Muscle layer of duodenum (tissue), 2 donors: Measurements from ENCODE around the gene GRK3.
"Not testable (repeated sequence)": the region's sequence is repeated elsewhere in the genome, so short reads cannot be mapped to it uniquely, and the experiment has no call there.

ENCODE experiments used
- H3K27ac ChIP-seq: one replicate; pipeline ENCODE4 v1.7.0; 2013; ENCODE audit warnings: mild to moderate bottlenecking, low read length
- H3K27me3 ChIP-seq: one replicate; pipeline ENCODE4 v1.7.0; 2013; ENCODE audit warnings: low read depth, mild to moderate bottlenecking, control low read depth, low read length
- H3K36me3 ChIP-seq, 2 donors: one replicate each; pipeline ENCODE4 v1.7.0; 2013; ENCODE audit warnings: low read length in 2 of 2, control low read depth in 1 of 2, mild to moderate bottlenecking in 1 of 2; ENCODE audit not compliant: insufficient read depth in 2 of 2, control insufficient read depth in 1 of 2
- H3K4me1 ChIP-seq, 2 donors: one replicate each; pipeline ENCODE4 v1.7.0; 2013; ENCODE audit warnings: low read length in 2 of 2, mild to moderate bottlenecking in 2 of 2, control low read depth in 1 of 2, moderate library complexity in 1 of 2; ENCODE audit not compliant: insufficient read depth in 2 of 2, control insufficient read depth in 1 of 2
- H3K4me3 ChIP-seq, 2 donors: one replicate each; pipeline ENCODE4 v1.7.0; 2013; ENCODE audit warnings: low read length in 2 of 2, low read depth in 1 of 2, mild to moderate bottlenecking in 1 of 2
- H3K9me3 ChIP-seq, 2 donors: one replicate each; pipeline ENCODE4 v1.7.0; 2013; ENCODE audit warnings: low read length in 2 of 2, control low read depth in 1 of 2, mild to moderate bottlenecking in 1 of 2; ENCODE audit not compliant: control insufficient read depth in 1 of 2
- donor health status: healthy.

Gene GRK3

GRCh38 chr22:25540166-25540907 lies 24.1 kb upstream of the GRK3 start:
- Histone ChIP-seq H3K27me3 (no peaks in the 10 kb centered on the region), H3K4me1 (peaks cover 0 to 9% of the 10 kb centered on the region in 2 donors), H3K36me3 (no peaks in the 10 kb centered on the region), H3K27ac (no peak overlapping the region), H3K9me3 (no peaks in the 10 kb centered on the region), H3K4me3 (no peak overlapping the region)

- Histone ChIP-seq H3K27me3 (no peaks in the 10 kb centered on the region), H3K27ac (no peak overlapping the region), H3K4me1 (peaks cover 0 to 9% of the 10 kb centered on the region in 2 donors), H3K9me3 (no peaks in the 10 kb centered on the region), H3K36me3 (no peaks in the 10 kb centered on the region), H3K4me3 (no peak overlapping the region)
These were observed 23.4 kb upstream of the GRK3 start for GRCh38 chr22:25540908-25541660.

GRCh38 chr22:25542191-25542590 lies 22.3 kb upstream of the GRK3 start:
- no peaks in the 10 kb centered on the region for H3K9me3 ChIP-seq
- H3K4me3 ChIP-seq = no peak overlapping the region
- H3K27me3 ChIP-seq = no peaks in the 10 kb centered on the region
- H3K4me1 ChIP-seq = peaks cover 0 to 3% of the 10 kb centered on the region in 2 donors
- H3K36me3 ChIP-seq = no peaks in the 10 kb centered on the region
- H3K27ac ChIP-seq = no peak overlapping the region

- Histone ChIP-seq H3K9me3 (no peaks in the 10 kb centered on the region), H3K27me3 (no peaks in the 10 kb centered on the region), H3K4me1 (peaks cover 0 to 3% of the 10 kb centered on the region in 2 donors), H3K36me3 (no peaks in the 10 kb centered on the region), H3K4me3 (no peak overlapping the region), H3K27ac (no peak overlapping the region)
These were observed 21.6 kb upstream of the GRK3 start for GRCh38 chr22:25542720-25543402.

GRCh38 chr22:25545146-25545545 lies 19.3 kb upstream of the GRK3 start:
- Histone ChIP-seq H3K4me1 (peaks cover 0 to 2% of the 10 kb centered on the region in 2 donors), H3K4me3 (no peak overlapping the region), H3K9me3 (no peaks in the 10 kb centered on the region), H3K36me3 (no peaks in the 10 kb centered on the region), H3K27me3 (no peaks in the 10 kb centered on the region), H3K27ac (no peak overlapping the region)

GRCh38 chr22:25545672-25546071 lies 18.8 kb upstream of the GRK3 start:
- Histone ChIP-seq H3K36me3 (no peaks in the 10 kb centered on the region), H3K4me3 (no peak overlapping the region), H3K27me3 (no peaks in the 10 kb centered on the region), H3K27ac (no peak overlapping the region), H3K9me3 (no peaks in the 10 kb centered on the region), H3K4me1 (no peaks in the 10 kb centered on the region)

GRCh38 chr22:25546242-25546641 lies 18.2 kb upstream of the GRK3 start:
- Histone ChIP-seq H3K27ac (no peak overlapping the region), H3K4me3 (no peak overlapping the region), H3K9me3 (no peaks in the 10 kb centered on the region), H3K27me3 (no peaks in the 10 kb centered on the region), H3K36me3 (no peaks in the 10 kb centered on the region), H3K4me1 (no peaks in the 10 kb centered on the region)

GRCh38 chr22:25546751-25547150 lies 17.7 kb upstream of the GRK3 start:
- no peaks in the 10 kb centered on the region for H3K4me1 ChIP-seq
- H3K9me3 ChIP-seq = no peaks in the 10 kb centered on the region
- H3K4me3 ChIP-seq = no peak overlapping the region
- H3K36me3 ChIP-seq = no peaks in the 10 kb centered on the region
- H3K27ac ChIP-seq = no peak overlapping the region
- H3K27me3 ChIP-seq = no peaks in the 10 kb centered on the region

GRCh38 chr22:25548866-25549464 lies 15.5 kb upstream of the GRK3 start:
- Histone ChIP-seq H3K27ac (no peak overlapping the region), H3K9me3 (no peaks in the 10 kb centered on the region), H3K36me3 (no peaks in the 10 kb centered on the region), H3K4me3 (no peak overlapping the region), H3K27me3 (no peaks in the 10 kb centered on the region), H3K4me1 (no peaks in the 10 kb centered on the region)

- Histone ChIP-seq H3K27me3 (no peaks in the 10 kb centered on the region), H3K4me3 (no peak overlapping the region), H3K9me3 (no peaks in the 10 kb centered on the region), H3K36me3 (no peaks in the 10 kb centered on the region), H3K4me1 (peaks cover 0 to 14% of the 10 kb centered on the region in 2 donors), H3K27ac (no peak overlapping the region)
These were observed 13.1 kb upstream of the GRK3 start for GRCh38 chr22:25551396-25551795.

- H3K27me3 ChIP-seq, H3K4me3 ChIP-seq, H3K36me3 ChIP-seq, H3K27ac ChIP-seq, H3K9me3 ChIP-seq: not testable (repeated sequence)
- H3K4me1 ChIP-seq = peaks cover 0 to 14% of the 10 kb centered on the region in 2 donors
These were observed 12.1 kb upstream of the GRK3 start for GRCh38 chr22:25552405-25552804.
